Hippocampal formation (tissue), 2 donors: ENCODE measurements around the gene TRPV4.
"Not testable (repeated sequence)": the region's sequence is repeated elsewhere in the genome, so short reads cannot be mapped to it uniquely, and the experiment has no call there.

Source experiments
- DNase-seq, 2 donors: peaks; one replicate each; lab custom pipeline; 2025; lab: John Stamatoyannopoulos, UW

Gene TRPV4

GRCh38 chr12:109860977-109861376 lies 27.8 kb upstream of the TRPV4 start:
- no peak for DNase-seq

- DNase-seq = no peak
These were observed 25.6 kb upstream of the TRPV4 start for GRCh38 chr12:109858764-109859163.

- no peak for DNase-seq
These were observed 24.5 kb upstream of the TRPV4 start for GRCh38 chr12:109857715-109858114.

- DNase-seq = no peak
These were observed 22.2 kb upstream of the TRPV4 start for GRCh38 chr12:109855377-109855776.

GRCh38 chr12:109850518-109850917 lies 17.3 kb upstream of the TRPV4 start:
- not testable (repeated sequence) for DNase-seq

- DNase-seq = no peak
These were observed 14.0 kb upstream of the TRPV4 start for GRCh38 chr12:109847142-109847735.

- DNase-seq = no peak
These were observed 12.6 kb upstream of the TRPV4 start for GRCh38 chr12:109845824-109846205.

- peak; percentile 53 to 85 for DNase-seq
These were observed 12.0 kb upstream of the TRPV4 start for GRCh38 chr12:109844983-109845823.

GRCh38 chr12:109844091-109844490 lies 10.9 kb upstream of the TRPV4 start:
- no peak for DNase-seq

- DNase-seq = no peak
These were observed 8.8 kb upstream of the TRPV4 start for GRCh38 chr12:109842021-109842420.

GRCh38 chr12:109841356-109841755 lies 8.2 kb upstream of the TRPV4 start:
- no peak for DNase-seq

- DNase-seq = peak in 1 of 2 donors; percentile 23
These were observed 7.3 kb upstream of the TRPV4 start for GRCh38 chr12:109840305-109841074.

- no peak for DNase-seq
These were observed 6.2 kb upstream of the TRPV4 start for GRCh38 chr12:109839444-109839843.

GRCh38 chr12:109836916-109837315 lies 3.7 kb upstream of the TRPV4 start:
- no peak for DNase-seq

GRCh38 chr12:109835827-109836226 lies 2.6 kb upstream of the TRPV4 start:
- DNase-seq = no peak

- no peak for DNase-seq
These were observed 474 bp downstream of the TRPV4 start for GRCh38 chr12:109832541-109833306.

- no peak for DNase-seq
These were observed 1.3 kb downstream of the TRPV4 start for GRCh38 chr12:109831929-109832328.

GRCh38 chr12:109831365-109831764 lies 1.8 kb downstream of the TRPV4 start:
- no peak for DNase-seq

- no peak for DNase-seq
These were observed 2.5 kb downstream of the TRPV4 start for GRCh38 chr12:109830718-109831117.

- no peak for DNase-seq
These were observed 2.9 kb downstream of the TRPV4 start for GRCh38 chr12:109830267-109830666.

- no peak for DNase-seq
These were observed 3.5 kb downstream of the TRPV4 start for GRCh38 chr12:109829667-109830066.
